SU-DHL-6 (cell line): ENCODE results near the gene BBX.

Experiments
- H2AFZ ChIP-seq: fragments of 200-600 bp; sonication (generic); 2 replicates; pipeline ENCODE4 v1.6.1; 2014; ENCODE audit warnings: low read depth, mild to moderate bottlenecking, moderate library complexity, mixed read lengths, antibody characterized with exemption, low read length; ENCODE audit not compliant: severe bottlenecking
- H3F3A ChIP-seq: fragments of 200-600 bp; shearing (Covaris generic); 2 replicates; pipeline ENCODE4 v1.6.0; 2016; ENCODE audit warnings: antibody characterized with exemption, mild to moderate bottlenecking; ENCODE audit not compliant: insufficient read depth
- H3K27ac ChIP-seq: fragments of 200-600 bp; sonication (generic); 2 replicates; pipeline ENCODE4 v1.5.1; 2016; ENCODE audit warnings: low read depth, mild to moderate bottlenecking, low read length, moderate library complexity, mixed read lengths
- H3K27me3 ChIP-seq: fragments of 200-600 bp; sonication (generic), shearing (Covaris generic); 2 replicates; pipeline ENCODE4 v1.6.0; 2014; ENCODE audit warnings: mild to moderate bottlenecking, low read length
- H3K36me3 ChIP-seq: fragments of 200-600 bp; sonication (generic); 2 replicates; pipeline ENCODE4 v1.6.1; 2014; ENCODE audit warnings: mild to moderate bottlenecking, low read length, mixed read lengths
- H3K4me2 ChIP-seq: fragments of 300-600, 200-600 bp; shearing (Covaris generic), sonication (generic); 2 replicates; pipeline ENCODE4 v1.6.0; 2014; ENCODE audit warnings: low read length, low read depth, mild to moderate bottlenecking; ENCODE audit not compliant: poor library complexity, severe bottlenecking
- H3K4me3 ChIP-seq: fragments of 200-600 bp; sonication (generic); 2 replicates; pipeline ENCODE4 v1.5.1; 2014; ENCODE audit warnings: antibody characterized with exemption, low read length, mild to moderate bottlenecking, mixed read lengths; ENCODE audit not compliant: insufficient read depth, poor library complexity, severe bottlenecking
- H3K79me2 ChIP-seq: fragments of 200-600 bp; sonication (generic); 2 replicates; pipeline ENCODE4 v1.6.1; 2014; ENCODE audit warnings: mild to moderate bottlenecking, low read length, moderate library complexity; ENCODE audit not compliant: insufficient read depth
- H3K9ac ChIP-seq: fragments of 200-600 bp; sonication (generic); 2 replicates; pipeline ENCODE4 v1.7.0; 2014; ENCODE audit warnings: mild to moderate bottlenecking, low read length
- H3K9me2 ChIP-seq: fragments of 200-600 bp; sonication (generic); replicated peaks from 2 replicates; pipeline ENCODE4 v1.6.1; 2014; ENCODE audit warnings: low read length; ENCODE audit not compliant: insufficient read depth
- H3K9me3 ChIP-seq: fragments of 200-600 bp; sonication (generic); 2 replicates; pipeline ENCODE4 v1.6.1; 2014; ENCODE audit warnings: low read length, mixed read lengths; ENCODE audit not compliant: insufficient read depth
- H4K20me1 ChIP-seq: fragments of 200-600 bp; sonication (generic); 2 replicates; pipeline ENCODE4 v1.6.1; 2014; ENCODE audit warnings: low read depth, mild to moderate bottlenecking, antibody characterized with exemption, low read length, moderate library complexity, mixed read lengths
- EZH2phosphoT487 ChIP-seq: fragments of 200-600 bp; sonication (generic), shearing (Covaris generic); conservative IDR thresholded peaks from 2 replicates; pipeline ENCODE4 v1.6.1; 2018; ENCODE audit warnings: mild to moderate bottlenecking, antibody characterized with exemption, low read length, moderate library complexity, mixed read lengths
- TF ChIP-seq, protein P1 (sequence below): fragments of 200-600 bp; sonication (generic); IDR thresholded peaks from one replicate; pipeline ENCODE4 v1.5.1; 2017; ENCODE audit warnings: antibody characterized with exemption, mild to moderate bottlenecking, low read length, moderate library complexity; ENCODE audit not compliant: insufficient read depth, poor library complexity, severe bottlenecking

The BBX gene

GRCh38 chr3:107670986-107671385, 148.2 kb downstream of the BBX start:
- Histone ChIP-seq H3K36me3 (no peaks in the 10 kb centered on the region), H3K27me3 (no peaks in the 10 kb centered on the region), H3K9ac (no peak overlapping the region), H3F3A (no peaks in the 10 kb centered on the region), H4K20me1 (peaks cover 8% of the 10 kb centered on the region), H3K27ac (no peak overlapping the region), H3K9me2 (no peaks in the 10 kb centered on the region), H3K4me2 (no peak overlapping the region), H3K9me3 (no peaks in the 10 kb centered on the region), H3K79me2 (no peaks in the 10 kb centered on the region), H3K4me3 (no peak overlapping the region), H2AFZ (no peak overlapping the region)
- TF ChIP-seq EZH2phosphoT487 = no peak
- TF ChIP-seq, protein P1, sequence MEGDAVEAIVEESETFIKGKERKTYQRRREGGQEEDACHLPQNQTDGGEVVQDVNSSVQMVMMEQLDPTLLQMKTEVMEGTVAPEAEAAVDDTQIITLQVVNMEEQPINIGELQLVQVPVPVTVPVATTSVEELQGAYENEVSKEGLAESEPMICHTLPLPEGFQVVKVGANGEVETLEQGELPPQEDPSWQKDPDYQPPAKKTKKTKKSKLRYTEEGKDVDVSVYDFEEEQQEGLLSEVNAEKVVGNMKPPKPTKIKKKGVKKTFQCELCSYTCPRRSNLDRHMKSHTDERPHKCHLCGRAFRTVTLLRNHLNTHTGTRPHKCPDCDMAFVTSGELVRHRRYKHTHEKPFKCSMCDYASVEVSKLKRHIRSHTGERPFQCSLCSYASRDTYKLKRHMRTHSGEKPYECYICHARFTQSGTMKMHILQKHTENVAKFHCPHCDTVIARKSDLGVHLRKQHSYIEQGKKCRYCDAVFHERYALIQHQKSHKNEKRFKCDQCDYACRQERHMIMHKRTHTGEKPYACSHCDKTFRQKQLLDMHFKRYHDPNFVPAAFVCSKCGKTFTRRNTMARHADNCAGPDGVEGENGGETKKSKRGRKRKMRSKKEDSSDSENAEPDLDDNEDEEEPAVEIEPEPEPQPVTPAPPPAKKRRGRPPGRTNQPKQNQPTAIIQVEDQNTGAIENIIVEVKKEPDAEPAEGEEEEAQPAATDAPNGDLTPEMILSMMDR = no peak

GRCh38 chr3:107674371-107674770, 151.6 kb downstream of the BBX start:
- no peaks in the 10 kb centered on the region for H3F3A ChIP-seq
- no peaks in the 10 kb centered on the region for H3K79me2 ChIP-seq
- H2AFZ ChIP-seq = no peak overlapping the region
- no peaks in the 10 kb centered on the region for H3K9me2 ChIP-seq
- no peak overlapping the region for H3K4me2 ChIP-seq
- no peaks in the 10 kb centered on the region for H3K27me3 ChIP-seq
- peaks cover 19% of the 10 kb centered on the region for H4K20me1 ChIP-seq
- no peaks in the 10 kb centered on the region for H3K36me3 ChIP-seq
- no peaks in the 10 kb centered on the region for H3K9me3 ChIP-seq
- H3K9ac ChIP-seq = no peak overlapping the region
- no peak overlapping the region for H3K4me3 ChIP-seq
- no peak overlapping the region for H3K27ac ChIP-seq
- no peak for TF ChIP-seq EZH2phosphoT487
- TF ChIP-seq, protein P1 = no peak

GRCh38 chr3:107675233-107675900, 152.6 kb downstream of the BBX start:
- H3K4me2 ChIP-seq = no peak overlapping the region
- H3K4me3 ChIP-seq = no peak overlapping the region
- no peak overlapping the region for H2AFZ ChIP-seq

More at GRCh38 chr3:107675233-107675900, 152.6 kb downstream of the BBX start:
- Histone ChIP-seq H3K36me3 (no peaks in the 10 kb centered on the region), H3K9me2 (no peaks in the 10 kb centered on the region), H3F3A (no peaks in the 10 kb centered on the region), H3K79me2 (no peaks in the 10 kb centered on the region), H3K9me3 (no peaks in the 10 kb centered on the region), H3K27me3 (no peaks in the 10 kb centered on the region), H3K27ac (no peak overlapping the region), H3K9ac (no peak overlapping the region), H4K20me1 (peaks cover 19% of the 10 kb centered on the region)
- TF ChIP-seq, protein P1 = no peak
- TF ChIP-seq EZH2phosphoT487 = no peak
